Activated naive CD8-positive, alpha-beta T cell treated with anti-CD3 and anti-CD28 coated beads for 36 hours (primary cell): ENCODE data around the gene LRRC47. TPM values are rescaled to one million over a fixed set of nuclear protein-coding genes. Genes with fewer than 3 reads are reported as not detected.

ENCODE experiments used
- DNase-seq: peaks from one replicate; pipeline ENCODE4 v3.0.0; 2021
- H3K27ac Mint-ChIP-seq: one replicate; pipeline ENCODE4 v1.8.0; 2022; ENCODE audit warnings: mild to moderate bottlenecking, moderate library complexity, mixed read lengths
- H3K27me3 Mint-ChIP-seq: one replicate; pipeline ENCODE4 v1.8.0; 2022; ENCODE audit warnings: mild to moderate bottlenecking, mixed read lengths
- H3K36me3 Mint-ChIP-seq: one replicate; pipeline ENCODE4 v1.8.0; 2021; ENCODE audit warnings: mild to moderate bottlenecking, mixed read lengths
- H3K4me1 Mint-ChIP-seq: one replicate; pipeline ENCODE4 v1.8.0; 2021; ENCODE audit warnings: mixed read lengths
- H3K4me3 Mint-ChIP-seq: one replicate; pipeline ENCODE4 v1.8.0; 2022; ENCODE audit warnings: mild to moderate bottlenecking, moderate library complexity, mixed read lengths
- H3K9me3 Mint-ChIP-seq: one replicate; pipeline ENCODE4 v1.8.0; 2022; ENCODE audit warnings: mixed read lengths
- total RNA-seq, 2 experiments: library from RNA; stranded (reverse); gene quantifications; one replicate each; pipeline ENCODE4 v1.2.3, GENCODE V29; 2021

Gene LRRC47
- total RNA-seq, 2 experiments from 2014 or later: 47.5 to 57.5 TPM

- Mint-ChIP-seq H3K9me3 (no peaks in the 10 kb centered on the region), H3K4me1 (no peaks in the 10 kb centered on the region)
Measured at GRCh38 chr1:3732434-3733093, 63.7 kb downstream of the LRRC47 start.

DNA sequence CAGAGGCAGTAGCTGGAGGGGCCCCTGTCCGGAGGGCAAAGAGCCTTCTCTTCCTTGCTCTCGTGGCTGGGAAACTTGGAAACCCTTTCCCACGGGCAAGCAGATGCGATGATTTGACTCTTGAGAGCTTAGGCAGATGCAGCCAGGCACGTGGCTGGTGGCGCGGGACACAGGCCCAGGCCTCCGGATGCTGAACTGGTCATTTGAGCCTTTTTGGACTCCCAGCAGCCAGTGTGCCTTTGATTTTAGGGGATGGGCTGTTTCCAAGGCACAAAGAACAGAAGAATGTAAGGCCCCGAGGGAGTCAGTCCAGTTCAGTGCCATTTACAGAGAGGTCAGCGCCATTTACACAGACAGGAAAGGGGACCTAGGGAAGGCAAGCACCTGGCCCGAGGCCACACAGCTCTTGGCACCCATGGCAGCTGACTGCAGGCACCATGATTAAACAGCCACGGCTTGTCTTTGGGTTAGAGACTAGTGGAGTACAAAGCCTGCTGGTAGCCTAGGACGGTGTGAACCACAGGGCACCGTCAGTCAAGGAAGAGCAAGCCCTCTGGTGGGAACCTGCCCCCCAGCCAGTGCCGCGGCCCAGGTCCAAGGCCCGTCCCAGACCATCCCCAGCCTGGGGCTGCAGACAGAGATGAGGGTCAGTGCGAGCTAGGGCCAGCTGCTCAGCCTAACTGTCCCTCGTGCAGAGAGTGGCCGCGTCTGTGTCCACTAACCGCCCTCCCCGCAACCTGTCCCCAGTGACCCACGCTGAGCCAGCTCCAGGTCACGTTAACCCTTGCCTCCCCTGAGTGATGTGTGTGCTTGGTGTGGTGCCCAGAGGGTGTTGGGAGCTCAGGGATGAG lies 64.5 kb downstream of the LRRC47 start:
- no peak for DNase-seq
- Mint-ChIP-seq H3K27ac (no peak overlapping the region), H3K4me1 (no peaks in the 10 kb centered on the region), H3K36me3 (no peaks in the 10 kb centered on the region), H3K4me3 (no peak overlapping the region), H3K9me3 (no peaks in the 10 kb centered on the region), H3K27me3 (peaks cover 5% of the 10 kb centered on the region)

More at GRCh38 chr1:3732434-3733093, 63.7 kb downstream of the LRRC47 start:
- no peaks in the 10 kb centered on the region for H3K36me3 Mint-ChIP-seq
- no peaks in the 10 kb centered on the region for H3K27me3 Mint-ChIP-seq
- H3K27ac Mint-ChIP-seq: no peak overlapping the region
- no peak overlapping the region for H3K4me3 Mint-ChIP-seq
- no peak for DNase-seq

DNA sequence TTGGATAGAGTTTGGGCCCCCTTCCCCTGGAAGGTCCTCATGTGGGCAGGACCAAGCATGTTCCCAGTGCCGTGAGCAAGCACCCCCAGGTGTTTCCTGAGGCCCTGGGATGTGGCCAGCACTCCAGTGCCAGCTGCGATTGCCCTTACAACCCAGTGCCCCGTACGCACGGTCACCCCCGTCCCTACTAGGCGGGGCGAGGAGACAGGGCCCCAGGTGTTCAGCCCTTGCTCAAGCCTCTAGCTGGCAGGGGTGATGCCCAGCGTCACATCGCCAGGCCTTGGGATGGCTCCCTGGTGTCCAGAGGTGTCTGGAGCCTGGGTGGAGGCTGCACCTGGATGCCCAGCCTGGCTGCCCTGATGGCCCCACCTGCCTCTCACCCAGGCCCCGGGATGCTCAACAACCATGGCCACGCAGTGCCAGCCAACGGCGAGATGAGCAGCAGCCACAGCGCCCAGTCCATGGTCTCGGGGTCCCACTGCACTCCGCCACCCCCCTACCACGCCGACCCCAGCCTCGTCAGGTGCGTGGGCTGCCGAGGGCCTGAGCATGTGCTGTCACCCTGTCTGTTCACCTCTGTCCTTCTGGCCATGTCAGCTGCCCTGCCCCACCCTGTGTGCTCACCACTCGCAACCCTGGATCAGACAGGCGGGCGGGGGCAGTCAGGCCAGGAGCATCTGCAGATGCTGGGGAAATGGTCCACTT lies 65.6 kb downstream of the LRRC47 start:
- no peaks in the 10 kb centered on the region for H3K4me1 Mint-ChIP-seq
- DNase-seq: no peak
- no peak overlapping the region for H3K27ac Mint-ChIP-seq

GRCh38 chr1:3729594-3730542 lies 66.4 kb downstream of the LRRC47 start:
- H3K4me1 Mint-ChIP-seq: no peaks in the 10 kb centered on the region
- H3K36me3 Mint-ChIP-seq: no peaks in the 10 kb centered on the region
- H3K4me3 Mint-ChIP-seq: no peak overlapping the region

More for the DNA sequence above, 65.6 kb downstream of the LRRC47 start:
- Mint-ChIP-seq H3K4me3 (no peak overlapping the region), H3K27me3 (peaks cover 11% of the 10 kb centered on the region), H3K9me3 (no peaks in the 10 kb centered on the region), H3K36me3 (no peaks in the 10 kb centered on the region)

More at GRCh38 chr1:3729594-3730542, 66.4 kb downstream of the LRRC47 start:
- peaks cover 11% of the 10 kb centered on the region for H3K27me3 Mint-ChIP-seq
- no peak overlapping the region for H3K27ac Mint-ChIP-seq
- no peak for DNase-seq
- H3K9me3 Mint-ChIP-seq: no peaks in the 10 kb centered on the region

Other genes starting within 250 kb of the LRRC47 start
- 1 to 10 TPM; 1.7 to 2.5 TPM for gene MEGF6, start 185.0 kb downstream of the LRRC47 start, total RNA-seq
- 1 to 10 TPM; 9.5 to 10.0 TPM for gene TPRG1L, start 171.5 kb downstream of the LRRC47 start, total RNA-seq
- gene WRAP73, start 146.4 kb downstream of the LRRC47 start, total RNA-seq: 10 to 100 TPM; 30.2 to 31.2 TPM
- gene TP73, start 144.0 kb downstream of the LRRC47 start, total RNA-seq: under 1 TPM; 0.50 to 0.58 TPM
- not detected for gene CCDC27, start 44.0 kb downstream of the LRRC47 start, total RNA-seq
- gene SMIM1, start 23.7 kb downstream of the LRRC47 start, total RNA-seq: 1 to 10 TPM; 1.5 to 1.8 TPM
- 10 to 100 TPM; 28.8 to 40.1 TPM for gene CEP104, start 60.7 kb upstream of the LRRC47 start, total RNA-seq
- 10 to 100 TPM in 1 of 2 experiments, 1 to 10 TPM in 1; 8.8 to 11.1 TPM for gene DFFB, start 61.0 kb upstream of the LRRC47 start, total RNA-seq
- 10 to 100 TPM; 51.0 to 53.1 TPM for gene C1orf174, start 103.8 kb upstream of the LRRC47 start, total RNA-seq